Tibial nerve (tissue), 4 donors: Measurements from ENCODE around the gene USP28.

Experiments
- CTCF ChIP-seq, 5 experiments: fragments of 200-600 bp in 3 of 5; fragments of 450-650 bp in 2 of 5; sonication (generic) in 3 of 5; IDR thresholded peaks; one replicate each; pipeline ENCODE4 v1.5.1; 2016 to 2019; ENCODE audit warnings: antibody characterized with exemption in 5 of 5, mild to moderate bottlenecking in 3 of 5, moderate library complexity in 2 of 5
- EP300 ChIP-seq, 2 donors: sonication (generic); formaldehyde crosslinking; IDR thresholded peaks; one replicate each; pipeline ENCODE4 v1.6.1; 2017; ENCODE audit warnings: antibody characterized with exemption in 2 of 2, mild to moderate bottlenecking in 1 of 2
- POLR2A ChIP-seq, 2 donors: fragments of 450-650 bp; IDR thresholded peaks; one replicate each; pipeline ENCODE4 v1.6.1; 2017; ENCODE audit warnings: antibody characterized with exemption in 2 of 2, mild to moderate bottlenecking in 2 of 2, moderate library complexity in 2 of 2

- TF ChIP-seq CTCF (IDR thresholded peaks at IDR 0.05) (no peak), POLR2A (IDR thresholded peaks at IDR 0.05) (no peak), EP300 (IDR thresholded peaks at IDR 0.05) (no peak)
Observed at GRCh38 chr11:113805640-113806039, 69.7 kb downstream of the USP28 start.
